Amniotic stem cell (primary cell): ENCODE data around the gene CDC25A.
A peak's percentile ranks its signal among the peaks of the same experiment; 100 is the strongest.
"Not testable (repeated sequence)": the region's sequence is repeated elsewhere in the genome, so short reads cannot be mapped to it uniquely, and the experiment has no call there.

Experiments
- DNase-seq: peaks from one replicate; lab custom pipeline; 2025; lab: John Stamatoyannopoulos, UW

Gene CDC25A

DNA sequence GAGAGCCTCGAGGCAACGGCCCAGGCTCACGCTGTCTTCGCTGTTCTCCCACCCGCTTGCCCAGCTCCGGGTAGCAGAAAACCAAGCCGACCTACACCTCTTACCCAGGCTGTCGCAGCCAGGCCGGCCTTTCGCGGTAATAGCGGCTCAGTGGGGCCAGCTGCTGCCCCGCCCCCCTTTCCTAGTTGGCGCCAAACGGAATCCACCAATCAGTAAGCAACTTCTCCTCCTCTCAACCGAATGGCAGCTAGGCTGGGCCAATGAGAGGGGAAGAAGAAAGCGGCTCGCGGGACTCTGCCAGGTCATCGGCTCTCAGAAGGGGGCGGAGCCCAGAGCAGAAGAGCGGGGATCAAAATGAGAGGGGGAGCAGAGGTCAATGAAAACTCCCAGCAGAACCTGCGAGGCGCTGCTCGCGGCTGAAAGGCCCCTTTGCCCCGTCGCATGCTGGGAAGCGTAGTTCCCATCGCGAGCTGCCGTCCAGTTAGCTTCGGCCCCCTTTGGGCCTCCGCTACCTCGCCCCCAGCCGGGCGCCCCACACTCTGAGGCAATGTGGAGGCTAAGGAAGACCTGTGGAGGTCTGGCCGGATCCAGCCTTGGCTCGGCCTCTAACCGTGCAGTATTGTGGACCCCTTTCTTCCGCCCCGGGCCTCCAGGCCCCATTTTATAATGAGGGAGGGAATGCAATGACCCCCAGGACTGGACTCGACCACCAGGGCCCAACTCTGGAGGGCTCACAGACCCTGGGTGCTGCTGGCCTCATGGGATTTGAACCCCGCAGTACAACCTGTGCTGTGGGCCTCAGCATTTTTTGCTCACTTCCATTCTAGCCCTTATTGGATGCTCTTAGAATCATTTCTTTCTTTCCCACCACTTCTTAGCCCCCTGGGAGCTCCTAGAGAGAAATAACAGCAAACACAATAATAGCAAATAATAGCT is at the start of gene CDC25A:
TSS of gene CDC25A (minus strand) at position 152 of the 936 bp plus-strand sequence. CDS start 470 bp downstream, outside the sequence.
- peak; percentile 94 for DNase-seq

DNA sequence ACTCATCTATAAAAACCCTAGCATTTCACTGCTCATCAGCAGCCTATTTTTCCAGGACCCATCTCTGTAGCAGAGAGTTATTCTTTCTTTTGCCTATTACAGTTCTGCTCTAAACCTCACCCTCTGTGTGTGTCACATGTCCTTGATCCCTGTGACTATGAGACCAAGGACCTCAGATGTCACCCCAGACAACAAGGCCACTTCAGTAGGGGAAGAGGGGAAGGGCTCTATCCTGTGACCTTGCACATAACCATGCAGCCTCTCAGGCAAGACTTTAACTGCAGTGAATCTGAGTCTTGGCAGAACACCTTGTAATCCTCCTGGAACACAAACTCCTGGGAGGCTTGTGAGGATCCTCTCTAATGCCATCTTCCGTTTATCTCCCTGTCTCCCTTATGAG is 48.3 kb upstream of the CDC25A start:
- DNase-seq = no peak

DNA sequence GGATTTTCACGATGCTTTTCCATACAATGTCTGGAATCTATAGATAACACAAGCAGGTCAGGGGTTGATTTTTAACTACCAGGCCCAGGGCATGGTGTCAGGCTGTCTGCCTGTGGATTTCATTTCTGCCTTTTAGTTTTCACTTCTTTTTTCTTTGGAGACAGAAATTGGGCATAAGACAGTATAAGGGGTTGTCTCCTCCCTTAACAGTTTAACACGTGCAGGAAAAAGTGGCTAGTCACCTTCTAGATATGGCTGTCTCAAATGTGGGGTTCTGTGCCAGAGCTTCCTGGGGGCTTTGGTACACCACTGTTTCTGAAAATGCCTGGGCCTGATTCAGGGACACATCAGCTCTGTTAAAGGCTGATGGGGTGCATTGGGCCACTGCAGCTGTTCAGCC is 45.3 kb upstream of the CDC25A start:
- no peak for DNase-seq

DNA sequence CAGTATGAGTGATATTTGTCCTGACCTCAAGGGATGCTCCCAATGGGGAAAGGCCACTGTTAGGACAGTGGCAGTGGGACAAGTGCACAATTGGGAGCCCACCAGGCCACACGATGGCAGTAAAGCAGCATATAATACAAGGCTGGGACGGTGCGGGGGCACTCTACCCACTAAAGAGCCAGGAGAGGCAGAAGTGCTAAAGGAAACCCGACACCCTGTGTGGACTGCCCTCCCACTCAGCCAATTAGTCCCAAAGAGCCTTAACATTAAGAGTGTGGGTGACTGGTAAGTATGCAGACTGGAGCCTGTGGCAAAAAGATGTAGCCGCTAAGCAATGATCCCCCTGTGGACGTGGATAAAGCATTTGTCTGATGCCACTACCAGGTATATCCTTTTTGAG is 44.5 kb upstream of the CDC25A start:
- DNase-seq = peak; percentile 21

DNA sequence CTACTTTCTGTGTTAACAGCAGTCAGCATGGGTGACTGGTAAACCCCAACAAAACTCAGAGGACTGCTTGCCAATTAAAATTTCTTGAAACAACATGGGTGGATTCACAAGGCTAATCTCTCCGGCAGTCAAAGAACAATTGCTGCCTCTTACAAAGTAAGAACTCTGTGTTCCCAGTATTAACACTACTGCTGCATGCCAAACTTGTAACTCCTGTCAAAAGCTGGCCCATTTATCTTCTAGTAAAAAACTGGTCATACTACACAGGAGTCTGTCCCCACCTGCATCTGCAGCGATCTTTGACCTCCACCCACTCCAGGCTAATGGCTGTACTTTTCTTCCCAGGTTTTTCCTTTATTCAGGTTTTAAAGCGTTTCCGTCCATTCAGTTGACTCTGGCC is 44.0 kb upstream of the CDC25A start:
- no peak for DNase-seq

DNA sequence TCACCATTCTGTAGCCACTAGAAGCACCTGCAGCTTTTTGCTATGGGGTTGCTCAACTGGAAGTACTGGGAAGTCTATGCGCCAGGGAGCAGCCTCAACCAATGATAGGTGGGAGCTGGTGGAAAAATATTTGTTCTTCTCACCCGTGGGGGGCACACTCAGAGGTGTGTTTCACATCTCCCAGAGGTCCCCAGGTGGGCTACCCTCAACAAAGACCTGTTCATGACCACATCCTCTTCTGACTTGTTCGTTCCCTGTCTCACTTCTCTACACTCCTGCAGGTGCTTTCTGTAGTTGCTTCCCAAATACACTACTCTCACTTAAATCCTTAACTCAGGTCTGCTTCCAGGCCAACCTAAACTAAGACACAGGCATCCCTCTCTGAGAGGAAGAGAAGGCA is 38.7 kb upstream of the CDC25A start:
- no peak for DNase-seq

DNA sequence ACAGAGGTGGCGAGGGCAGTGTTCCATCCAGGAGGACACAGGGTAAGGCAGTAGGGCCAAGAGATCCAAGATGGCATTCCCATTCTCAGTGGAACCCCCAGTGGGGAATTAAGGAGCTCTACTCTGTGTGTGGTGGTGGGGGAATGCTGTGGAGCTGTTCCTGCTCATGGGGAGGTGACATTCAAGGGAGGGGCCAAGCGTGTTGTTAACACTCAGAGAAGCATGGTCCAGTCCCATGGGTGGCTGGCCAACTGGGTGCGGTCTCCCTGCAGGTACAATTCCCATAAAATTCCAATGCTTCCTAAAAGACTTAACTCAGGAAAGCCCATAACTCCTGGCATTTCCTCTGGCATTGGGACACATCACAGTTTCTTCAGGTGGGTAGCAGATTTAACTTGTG is 37.4 kb upstream of the CDC25A start:
- no peak for DNase-seq

DNA sequence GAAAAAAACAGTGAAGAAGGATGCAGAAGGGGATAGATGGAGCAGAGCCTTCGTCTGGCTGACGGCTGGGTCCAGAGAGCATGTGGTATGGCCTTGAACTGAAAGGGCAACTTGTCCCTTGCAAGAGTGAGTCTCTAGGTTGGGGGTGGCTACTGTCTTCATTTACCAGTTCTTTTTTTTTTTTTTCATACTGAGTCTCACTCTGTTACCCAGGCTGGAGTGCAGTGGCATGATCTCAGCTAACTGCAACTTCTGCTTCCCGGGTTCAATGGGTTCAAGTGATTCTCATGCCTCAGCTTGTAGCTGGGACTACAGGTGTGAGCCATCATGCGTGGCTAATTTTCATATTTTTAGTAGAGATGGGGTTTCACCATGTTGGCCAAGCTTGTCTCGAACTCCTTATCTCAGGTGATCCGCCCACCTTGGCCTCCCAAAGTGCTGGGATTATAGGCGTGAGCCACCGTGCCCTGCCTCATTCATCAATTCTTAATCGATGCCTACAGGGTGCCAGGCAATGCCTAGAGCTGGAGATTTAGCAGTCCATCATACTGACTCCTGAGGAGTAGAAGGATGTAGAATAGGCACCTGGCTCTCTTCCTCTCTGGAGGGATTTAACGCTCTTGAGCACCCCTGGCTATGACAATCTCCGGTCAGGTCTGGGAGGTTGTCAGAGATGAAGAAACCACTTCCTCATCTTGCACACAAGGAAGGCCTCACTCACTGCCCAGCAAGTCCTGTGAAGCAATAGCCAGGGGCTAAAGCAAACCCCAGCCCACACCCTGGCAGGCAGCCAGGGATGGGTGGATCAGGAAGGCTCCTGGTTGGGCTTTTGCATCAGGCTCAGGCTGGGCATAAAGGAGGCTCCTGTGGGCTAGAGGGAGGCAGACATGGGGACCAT is 34.6 kb upstream of the CDC25A start, which contains the start of gene CAMP:
TSS of gene CAMP (plus strand) at position 880 of the 898 bp plus-strand sequence. CDS start at position 897, 17 bp downstream.
- DNase-seq = no peak

DNA sequence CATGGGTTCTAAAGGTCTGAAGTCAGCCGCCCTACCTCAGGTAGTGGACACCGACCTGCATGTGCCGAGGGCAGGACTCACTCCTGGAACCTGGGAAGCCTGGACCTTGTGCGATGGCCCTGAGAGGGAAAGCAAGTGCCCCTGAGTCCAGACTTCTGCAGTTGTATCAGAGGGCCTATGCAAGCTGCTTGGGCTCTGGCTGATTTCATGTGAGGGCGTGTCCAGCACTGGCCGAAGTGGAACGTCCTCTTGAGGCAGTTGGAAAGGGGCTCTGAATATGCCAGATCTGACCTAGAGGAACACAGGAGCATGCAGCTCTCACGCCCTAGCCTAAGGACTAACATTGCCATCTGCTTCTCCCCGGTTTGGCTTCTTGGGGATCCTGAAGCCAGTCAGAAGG is 32.5 kb upstream of the CDC25A start:
- no peak for DNase-seq

DNA sequence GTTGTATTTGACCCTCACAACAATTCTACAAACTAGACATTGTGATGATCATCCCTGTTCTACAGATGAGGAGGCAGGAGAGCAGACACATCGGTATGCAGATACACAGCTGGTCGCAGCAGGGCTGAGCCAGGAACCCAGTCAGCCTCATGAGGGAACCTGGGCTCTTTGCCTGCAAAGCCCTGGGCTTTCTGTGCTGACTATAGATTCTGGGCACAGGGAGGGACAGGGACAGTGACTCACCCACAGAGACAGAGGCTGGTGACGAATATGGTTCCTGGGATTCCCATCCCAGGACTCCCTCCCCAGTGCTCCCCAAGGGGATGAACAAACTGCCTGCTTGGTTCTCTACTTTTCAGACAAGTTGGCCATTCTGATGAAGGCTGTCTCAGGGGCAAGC is 31.3 kb upstream of the CDC25A start:
- no peak for DNase-seq

DNA sequence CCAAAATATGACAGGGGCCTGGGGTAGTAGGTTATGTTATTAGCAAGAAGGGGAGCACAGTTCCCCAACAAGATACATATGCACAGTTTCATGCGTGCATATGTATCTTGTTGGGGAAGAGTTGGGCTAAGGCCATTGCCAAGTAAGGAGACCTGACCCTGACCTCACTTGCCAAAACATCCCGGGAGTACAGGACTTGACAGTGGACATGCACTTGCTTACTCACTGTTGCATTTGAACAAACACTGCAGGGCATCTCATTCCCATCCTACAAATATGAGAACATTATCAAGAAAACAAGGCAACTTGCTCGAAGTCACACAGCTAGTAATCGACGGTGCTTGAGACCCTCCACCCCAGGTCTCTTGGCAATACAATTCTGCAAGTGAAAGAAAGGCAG is 30.3 kb upstream of the CDC25A start:
- no peak for DNase-seq

DNA sequence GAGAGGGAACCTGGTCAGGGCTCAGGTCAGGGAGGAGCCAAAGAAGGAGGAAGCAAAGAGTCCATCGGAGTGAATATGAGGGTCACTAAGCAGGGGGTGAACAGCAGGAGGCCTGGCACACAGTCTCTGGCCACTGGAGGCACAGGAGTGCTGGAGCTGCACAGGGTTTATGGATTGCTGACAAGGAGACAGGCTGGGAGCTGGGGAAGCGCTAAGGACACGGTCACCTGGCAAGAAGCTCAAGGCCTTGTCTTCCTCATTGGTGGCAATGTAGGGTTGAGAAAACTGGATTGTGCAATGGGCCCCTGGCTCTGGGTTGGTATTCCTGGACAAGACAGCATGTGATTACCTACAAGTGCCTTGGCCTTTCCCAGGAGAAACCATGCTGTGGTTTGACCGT is 29.2 kb upstream of the CDC25A start:
- no peak for DNase-seq

DNA sequence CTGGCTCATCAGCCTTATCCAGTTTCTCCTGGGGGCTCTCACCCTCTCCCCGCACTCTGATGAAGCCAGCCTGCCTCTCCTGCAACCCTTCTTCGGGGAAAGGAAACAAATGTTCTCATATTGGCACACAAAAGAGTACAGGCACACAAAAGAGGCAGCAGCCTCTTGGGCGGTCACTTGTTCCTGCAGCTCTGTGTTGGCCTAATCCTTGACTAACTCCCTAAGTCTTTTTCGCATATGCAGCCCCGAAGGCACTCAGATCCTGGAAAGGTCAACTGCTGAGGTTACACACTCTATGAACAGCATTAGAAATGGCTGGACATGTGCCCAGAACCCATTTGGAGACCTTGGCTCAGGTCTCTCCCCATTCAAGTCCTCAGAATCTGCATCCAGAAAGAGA is 27.7 kb upstream of the CDC25A start:
- no peak for DNase-seq

DNA sequence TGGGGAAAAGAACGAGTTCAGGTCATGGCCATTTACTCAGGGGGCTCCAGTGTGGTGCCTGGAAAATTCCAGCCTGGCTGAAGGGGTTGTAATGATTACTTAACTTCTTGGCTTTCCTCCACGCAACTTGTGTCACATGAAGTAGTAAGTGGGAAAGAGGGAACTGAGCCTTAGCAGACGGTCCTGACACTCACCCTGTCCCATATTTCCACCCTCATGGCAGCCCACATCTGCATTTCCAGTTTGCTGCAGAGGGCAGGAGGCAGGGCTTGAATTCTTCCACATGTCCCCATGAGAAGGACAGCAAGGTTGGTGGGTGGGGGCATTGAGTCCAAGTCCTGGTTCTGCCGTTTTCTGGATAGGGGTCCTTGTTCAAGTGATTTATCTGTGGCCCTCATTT is 27.2 kb upstream of the CDC25A start:
- no peak for DNase-seq

DNA sequence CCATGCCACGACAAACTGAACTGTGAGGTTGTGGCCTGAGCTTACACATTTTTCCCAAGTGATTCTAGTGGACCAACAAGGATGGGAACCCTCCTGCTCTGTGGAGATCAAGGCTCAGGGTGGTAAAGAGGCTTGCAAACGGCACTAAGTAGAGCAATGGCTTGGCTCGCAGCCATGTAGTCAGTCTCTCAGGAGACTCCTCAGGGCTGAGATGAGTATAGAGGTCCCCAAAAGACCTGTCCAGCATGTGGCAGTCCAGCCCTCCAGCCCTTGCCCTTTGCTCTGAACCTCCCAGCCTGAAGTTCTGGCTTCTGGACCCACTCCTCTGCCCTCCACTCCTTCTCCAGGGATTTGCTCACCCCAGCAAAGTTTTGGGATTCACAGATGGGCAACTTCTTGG is 26.8 kb upstream of the CDC25A start:
- no peak for DNase-seq

DNA sequence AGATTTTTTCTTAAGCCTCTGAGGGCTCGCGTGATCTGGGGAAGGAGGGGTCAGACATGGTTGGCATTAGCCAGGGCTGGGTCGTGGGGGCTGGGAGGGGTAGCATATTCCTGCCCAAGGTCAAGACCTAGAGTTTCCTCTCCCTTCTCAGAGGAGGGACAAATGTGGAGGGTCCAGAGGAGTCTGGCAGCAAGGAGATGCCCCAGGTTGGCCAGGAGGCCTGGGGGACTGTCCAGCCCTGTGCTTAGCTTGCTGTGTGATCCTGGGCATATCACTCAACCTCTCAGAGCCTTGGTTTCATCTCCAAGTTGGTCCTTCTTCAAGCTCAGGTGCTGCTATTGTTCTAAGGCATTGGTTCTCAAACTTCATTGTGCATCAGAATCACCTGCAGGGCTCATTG is 26.0 kb upstream of the CDC25A start:
- DNase-seq = no peak

DNA sequence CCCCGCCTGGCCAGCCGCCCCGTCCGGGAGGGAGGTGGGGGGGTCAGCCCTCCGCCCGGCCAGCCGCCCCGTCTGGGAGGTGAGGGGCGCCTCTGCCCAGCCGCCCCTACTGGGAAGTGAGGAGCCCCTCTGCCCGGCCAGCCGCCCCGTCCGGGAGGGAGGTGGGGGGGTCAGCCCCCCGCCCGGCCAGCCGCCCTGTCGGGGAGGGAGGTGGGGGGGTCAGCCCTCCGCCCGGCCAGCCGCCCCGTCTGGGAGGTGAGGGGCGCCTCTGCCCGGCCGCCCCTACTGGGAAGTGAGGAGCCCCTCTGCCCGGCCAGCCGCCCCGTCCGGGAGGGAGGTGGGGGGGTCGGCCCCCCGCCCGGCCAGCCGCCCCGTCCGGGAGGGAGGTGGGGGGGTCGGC is 23.6 kb upstream of the CDC25A start:
- DNase-seq = not testable (repeated sequence)

DNA sequence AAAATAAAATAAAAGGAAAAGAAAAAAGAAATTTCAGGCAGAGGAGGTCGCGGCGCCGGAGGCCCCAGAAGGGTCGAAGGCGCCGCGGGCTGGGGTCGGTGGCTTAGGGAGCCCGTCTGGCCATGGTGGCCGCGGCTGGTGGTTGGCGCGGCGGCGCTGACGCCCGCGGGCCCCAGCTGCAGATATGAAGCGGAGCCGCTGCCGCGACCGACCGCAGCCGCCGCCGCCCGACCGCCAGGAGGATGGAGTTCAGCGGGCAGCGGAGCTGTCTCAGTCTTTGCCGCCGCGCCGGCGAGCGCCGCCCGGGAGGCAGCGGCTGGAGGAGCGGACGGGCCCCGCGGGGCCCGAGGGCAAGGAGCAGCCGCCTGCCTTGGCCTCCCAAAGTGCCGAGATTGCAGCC is 22.3 kb upstream of the CDC25A start:
- not testable (repeated sequence) for DNase-seq

DNA sequence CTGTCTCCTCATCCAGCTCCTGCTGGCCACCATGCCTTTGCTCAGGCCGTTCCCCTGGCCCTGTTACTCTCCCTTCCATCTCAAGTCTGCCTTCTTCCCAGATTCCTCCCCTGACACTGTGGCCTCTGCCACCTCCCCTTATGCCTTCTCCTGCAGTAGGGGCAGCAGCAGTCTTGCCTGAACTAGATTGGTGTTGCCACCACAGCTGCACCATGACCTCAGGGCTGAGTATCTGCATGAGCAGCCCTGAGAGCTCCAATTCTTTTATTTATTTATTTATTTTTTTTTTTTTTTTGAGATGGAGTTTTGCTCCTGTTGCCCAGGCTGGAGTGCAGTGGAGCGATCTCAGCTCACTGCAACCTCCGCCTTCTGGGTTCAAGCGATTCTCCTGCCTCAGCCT is 21.2 kb upstream of the CDC25A start:
- no peak for DNase-seq

DNA sequence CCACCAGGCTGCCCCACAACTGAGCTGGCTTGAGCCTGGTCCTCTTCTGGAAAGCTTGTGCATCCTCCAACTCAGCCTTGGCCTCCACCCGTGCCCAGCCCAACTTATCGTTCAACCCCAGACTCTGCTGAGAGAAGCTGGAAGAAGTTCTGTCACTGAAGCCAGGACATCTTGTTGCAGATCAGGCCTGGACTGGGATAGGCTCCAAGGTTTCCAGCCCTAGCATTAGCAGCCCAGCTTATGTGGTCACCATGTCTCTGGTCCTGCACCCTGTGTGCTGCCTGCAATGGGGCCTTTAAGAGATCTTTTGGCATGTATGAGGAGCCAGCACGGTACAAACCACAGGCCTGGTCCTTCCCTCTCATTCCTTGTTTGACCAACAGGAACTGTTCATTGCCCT is 19.9 kb upstream of the CDC25A start:
- DNase-seq = no peak

DNA sequence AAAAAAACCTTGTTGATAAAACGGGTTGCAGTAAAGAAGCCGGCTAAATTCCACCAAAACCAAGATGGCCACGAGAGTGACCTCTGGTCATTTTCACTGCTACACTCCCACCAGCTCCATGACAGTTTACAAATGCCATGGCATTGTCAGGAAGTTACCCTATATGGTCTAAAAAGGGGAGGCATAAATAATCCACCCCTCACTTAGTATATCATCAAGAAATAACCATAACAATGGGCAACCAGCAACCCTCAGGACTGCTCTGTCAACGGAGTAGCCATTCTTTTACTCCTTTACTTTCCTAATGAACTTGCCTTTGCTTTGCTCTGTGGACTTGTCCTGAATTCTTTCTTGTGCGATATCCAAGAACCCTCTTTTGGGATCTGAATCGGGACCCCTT is 14.4 kb upstream of the CDC25A start:
- DNase-seq = no peak

DNA sequence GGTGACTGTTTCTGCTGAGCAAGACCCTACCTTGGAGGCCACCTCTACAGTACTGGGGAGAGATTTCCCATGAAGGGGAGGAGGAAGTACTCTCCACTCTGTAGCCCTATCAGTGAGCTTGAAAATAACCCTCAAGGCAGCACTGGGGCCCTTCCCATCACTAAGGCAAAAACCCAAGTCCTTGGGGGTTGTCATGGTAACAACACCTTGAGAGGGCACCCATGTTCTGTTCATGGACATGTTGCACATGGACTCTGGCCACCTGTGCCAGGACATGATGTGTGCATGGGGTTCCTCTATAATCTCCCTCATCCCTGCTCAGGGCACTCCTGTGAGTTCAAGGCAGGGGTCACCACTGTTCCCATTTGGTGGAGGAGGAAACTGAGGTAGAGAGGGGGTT is 10.9 kb upstream of the CDC25A start:
- DNase-seq = no peak

DNA sequence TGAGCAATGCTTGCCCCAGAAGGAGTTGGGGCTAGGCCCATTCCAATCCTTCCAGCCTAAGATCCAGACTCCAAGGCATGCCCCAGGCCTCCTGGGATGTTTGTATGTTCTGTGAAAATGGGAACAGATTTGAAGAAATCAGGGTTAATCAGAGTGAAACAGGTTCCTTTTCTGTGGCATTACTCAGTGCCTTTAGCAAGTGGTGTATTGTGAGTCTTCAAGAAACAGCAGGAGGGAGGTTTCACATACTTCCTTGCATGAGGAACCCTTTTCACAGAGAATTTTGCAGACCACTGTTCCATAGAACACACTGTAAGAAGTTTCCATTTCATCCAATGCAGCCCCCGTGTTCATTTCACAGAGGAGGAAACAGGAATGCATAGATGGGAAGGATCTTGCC is 8.4 kb upstream of the CDC25A start:
- no peak for DNase-seq
